ENCODE results near the gene HLA-DPB1. TPM values are rescaled to one million over a fixed set of nuclear protein-coding genes. Genes with fewer than 3 reads are reported as not detected.
A peak's percentile ranks its signal among the peaks of the same experiment; 100 is the strongest.

HLA-DPB1 gene
- total RNA-seq, 4 donors from 2014 or later = 38.6 to 95.8 (median 61.7) TPM

DNA sequence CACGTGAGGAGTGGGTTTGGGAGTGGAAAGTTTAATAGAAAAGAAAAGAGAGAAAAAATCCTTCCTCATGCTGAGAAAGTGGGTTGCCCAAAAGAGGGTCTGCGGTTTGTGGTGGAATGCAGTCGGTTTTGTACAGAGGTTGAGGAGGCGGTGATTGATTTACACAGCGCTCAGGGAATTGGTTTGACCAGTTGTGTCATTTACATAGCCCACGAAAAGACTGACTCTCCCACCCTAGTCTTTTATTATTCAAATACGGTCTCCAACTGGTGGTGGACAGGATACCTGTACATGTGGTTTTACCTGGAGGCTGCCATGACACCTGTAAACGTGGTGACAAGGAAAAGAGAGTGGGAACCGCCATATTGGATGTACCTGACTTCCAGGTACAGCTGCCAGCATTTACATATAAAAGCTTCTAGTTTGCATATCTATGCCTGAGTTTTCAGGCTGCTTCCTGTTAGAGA is 42.1 kb downstream of the HLA-DPB1 start:
- Histone ChIP-seq H3K9me3 (no peaks in the 10 kb centered on the region), H3K27me3 (peaks cover 0 to 55% (median 26%) of the 10 kb centered on the region in 4 donors), H3K36me3 (no peaks in the 10 kb centered on the region), H3K4me3 (no peak overlapping the region), H3K27ac (replicated peaks in 1 of 4) (no peak overlapping the region), H3K4me1 (peaks cover 0 to 12% (median 7%) of the 10 kb centered on the region in 4 donors)
- 15% methylated on average over 9 of the region's 9 CpGs for WGBS
- intact Hi-C loops (cut with DNase I) = loop anchor here (5.0 kb wide), 1 partner anchor 129 kb away; no protein-coding TSS in a partner anchor
- no peak for DNase-seq (ENCODE audit: extremely low spot score)
- TF ChIP-seq CTCF (IDR thresholded peaks at IDR 0.05) (no peak), POLR2AphosphoS5 (IDR thresholded peaks at IDR 0.05) (no peak)

DNA sequence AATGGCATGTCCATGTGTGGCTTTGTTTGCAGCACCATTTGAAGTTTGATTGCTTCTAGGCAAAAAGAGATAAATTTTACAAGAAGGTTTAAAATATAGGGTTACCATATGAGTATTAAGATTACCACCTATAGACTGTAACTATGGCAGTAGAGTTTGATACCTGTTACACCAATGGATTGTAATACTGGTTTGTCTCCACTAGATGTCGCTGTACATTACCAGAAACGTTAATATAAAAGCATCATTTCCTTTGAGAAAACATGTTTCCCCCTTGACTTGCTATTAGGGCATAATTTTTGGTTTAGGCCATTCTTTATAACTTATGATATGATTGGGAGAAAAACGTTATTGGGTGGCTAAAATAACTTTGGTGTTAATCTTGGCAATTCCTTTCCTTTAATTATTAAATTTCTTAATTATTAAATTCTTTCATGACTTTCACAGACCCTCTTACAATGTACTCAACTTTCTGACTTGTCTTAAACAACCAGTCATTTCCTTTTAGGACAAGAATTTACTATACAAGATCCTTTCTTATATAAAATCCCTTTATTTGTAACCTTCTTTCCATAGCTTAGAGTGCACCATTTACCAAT is 42.8 kb downstream of the HLA-DPB1 start:
- H3K27ac ChIP-seq (replicated peaks in 1 of 4) = no peak overlapping the region
- no peaks in the 10 kb centered on the region for H3K36me3 ChIP-seq
- TF ChIP-seq CTCF (IDR thresholded peaks at IDR 0.05) = peak; percentile 83 to 85 (median 85)
- TF ChIP-seq POLR2A (IDR thresholded peaks at IDR 0.05; ENCODE audit: low read depth) = no peak
- H3K27me3 ChIP-seq = peaks cover 0 to 47% (median 25%) of the 10 kb centered on the region in 4 donors
- intact Hi-C loops (cut with DNase I) = loop anchor here (5.0 kb wide), 1 partner anchor 129 kb away; no protein-coding TSS in a partner anchor
- H3K4me3 ChIP-seq = no peak overlapping the region
- no peak for DNase-seq (ENCODE audit: extremely low spot score)
- 0% methylated on average over 3 of the region's 3 CpGs for WGBS
- H3K4me1 ChIP-seq = peaks cover 0 to 12% (median 7%) of the 10 kb centered on the region in 4 donors
- peaks cover 0 to under 1% (median 0%) of the 10 kb centered on the region in 4 donors for H3K9me3 ChIP-seq

- Histone ChIP-seq H3K27ac (replicated peaks in 1 of 4) (no peak overlapping the region), H3K27me3 (peaks cover 0 to 34% (median 25%) of the 10 kb centered on the region in 4 donors), H3K36me3 (no peaks in the 10 kb centered on the region), H3K9me3 (peaks cover 0 to 4% (median 0%) of the 10 kb centered on the region in 4 donors), H3K4me3 (no peak overlapping the region), H3K4me1 (peaks cover 0 to 12% (median 7%) of the 10 kb centered on the region in 4 donors)
- intact Hi-C loops (cut with DNase I) = no loop called here
- DNase-seq (ENCODE audit: extremely low spot score) = no peak
- TF ChIP-seq EP300 (IDR thresholded peaks at IDR 0.05) (no peak), POLR2AphosphoS5 (IDR thresholded peaks at IDR 0.05) (no peak), CTCF (IDR thresholded peaks at IDR 0.05) (no peak), POLR2A (IDR thresholded peaks at IDR 0.05; ENCODE audit: low read depth) (no peak)
- 67% methylated on average over 3 of the region's 3 CpGs for WGBS
Measured at GRCh38 chr6:33120001-33120400, 44.2 kb downstream of the HLA-DPB1 start.

GRCh38 chr6:33123181-33123580 is 47.4 kb downstream of the HLA-DPB1 start:
- Histone ChIP-seq H3K27me3 (peaks cover 0 to 14% (median under 1%) of the 10 kb centered on the region in 4 donors), H3K27ac (replicated peaks in 1 of 4) (no peak overlapping the region), H3K9me3 (peaks cover 0 to 4% (median 0%) of the 10 kb centered on the region in 4 donors), H3K36me3 (no peaks in the 10 kb centered on the region), H3K4me1 (no peaks in the 10 kb centered on the region), H3K4me3 (no peak overlapping the region)
- no peak for DNase-seq (ENCODE audit: extremely low spot score)
- intact Hi-C loops (cut with DNase I) = no loop called here
- TF ChIP-seq POLR2A (IDR thresholded peaks at IDR 0.05; ENCODE audit: low read depth) = no peak
- TF ChIP-seq EP300 (IDR thresholded peaks at IDR 0.05) = no peak
- no peak for TF ChIP-seq POLR2AphosphoS5 (IDR thresholded peaks at IDR 0.05)
- TF ChIP-seq CTCF (IDR thresholded peaks at IDR 0.05) = no peak
- WGBS = 76% methylated on average over 6 of the region's 6 CpGs

Data from esophagus muscularis mucosa (tissue), 4 donors.